Common myeloid progenitor, CD34-positive (primary cell): Measurements from ENCODE around the gene SLC7A5.
"Not testable (repeated sequence)": the region's sequence is repeated elsewhere in the genome, so short reads cannot be mapped to it uniquely, and the experiment has no call there.

Source experiments
- CTCF ChIA-PET: fragments of 350-600 bp; sonication (Branson Sonifier 250); formaldehyde crosslinking; loops from one replicate; lab custom pipeline; 2021; ENCODE audit warnings: antibody characterized with exemption; lab: Charles Lee
- POLR2A ChIA-PET: fragments of 350-600 bp; sonication (Branson Sonifier 250); formaldehyde crosslinking; loops from one replicate; lab custom pipeline; 2021; ENCODE audit warnings: antibody characterized with exemption; lab: Charles Lee
- DNase-seq, 3 donors: peaks; one replicate each; pipeline versions ENCODE4 v3.0.0 to v3.0.0-alpha.2; 2013
- H3K27ac ChIP-seq, 2 experiments: 1 replicate in 1 of 2; 2 replicates in 1 of 2; pipeline ENCODE4 v1.7.0; 2013; ENCODE audit warnings: inconsistent platforms in 2 of 2, low read length in 2 of 2, mild to moderate bottlenecking in 2 of 2, low read depth in 1 of 2, moderate library complexity in 1 of 2; ENCODE audit not compliant: severe bottlenecking in 2 of 2, insufficient read depth in 1 of 2, poor library complexity in 1 of 2
- H3K27me3 ChIP-seq, 5 experiments: replicated peaks in 2 of 5; 1 replicate in 3 of 5; 2 replicates in 2 of 5; pipeline versions ENCODE4 v1.6.1 to v1.7.0; 2013; ENCODE audit warnings: low read length in 4 of 5, mild to moderate bottlenecking in 2 of 5, moderate library complexity in 2 of 5, inconsistent platforms in 1 of 5; ENCODE audit not compliant: insufficient read depth in 5 of 5, control insufficient read depth in 4 of 5
- H3K36me3 ChIP-seq, 4 experiments: 1 replicate in 2 of 4; 2 replicates in 2 of 4; pipeline versions ENCODE4 v1.6.1 to v1.7.0; 2013; ENCODE audit warnings: low read length in 3 of 4, control low read depth in 1 of 4, mild to moderate bottlenecking in 1 of 4; ENCODE audit not compliant: control insufficient read depth in 4 of 4, insufficient read depth in 4 of 4
- H3K4me1 ChIP-seq, 4 experiments: 1 replicate in 3 of 4; 2 replicates in 1 of 4; pipeline versions ENCODE4 v1.6.1 to v1.7.1; 2013; ENCODE audit warnings: low read length in 3 of 4, mild to moderate bottlenecking in 3 of 4, control low read depth in 1 of 4, inconsistent platforms in 1 of 4, moderate library complexity in 1 of 4; ENCODE audit not compliant: control insufficient read depth in 4 of 4, insufficient read depth in 4 of 4; ENCODE audit errors: control extremely low read depth in 1 of 4
- H3K4me3 ChIP-seq, 7 experiments: 1 replicate in 4 of 7; 2 replicates in 3 of 7; pipeline versions ENCODE4 v1.5.1 to v1.7.0; 2013; ENCODE audit warnings: mild to moderate bottlenecking in 7 of 7, low read length in 6 of 7, moderate library complexity in 6 of 7, inconsistent platforms in 2 of 7, low read depth in 2 of 7, control low read depth in 1 of 7; ENCODE audit not compliant: insufficient read depth in 4 of 7, control insufficient read depth in 1 of 7; ENCODE audit errors: extremely low read depth in 1 of 7
- H3K9me3 ChIP-seq, 5 experiments: 1 replicate in 4 of 5; 2 replicates in 1 of 5; pipeline versions ENCODE4 v1.6.1 to v1.7.1; 2013; ENCODE audit warnings: low read length in 4 of 5, mild to moderate bottlenecking in 2 of 5, inconsistent platforms in 1 of 5, low read depth in 1 of 5, moderate library complexity in 1 of 5; ENCODE audit not compliant: control insufficient read depth in 4 of 5, insufficient read depth in 2 of 5; ENCODE audit errors: control extremely low read depth in 1 of 5
- WGBS: methylation state at CpG from one replicate; pipeline ENCODE4 v1.1.5; 2013; ENCODE audit not compliant: insufficient coverage; 5-methylcytosine and 5-hydroxymethylcytosine counted together

SLC7A5 gene

DNA sequence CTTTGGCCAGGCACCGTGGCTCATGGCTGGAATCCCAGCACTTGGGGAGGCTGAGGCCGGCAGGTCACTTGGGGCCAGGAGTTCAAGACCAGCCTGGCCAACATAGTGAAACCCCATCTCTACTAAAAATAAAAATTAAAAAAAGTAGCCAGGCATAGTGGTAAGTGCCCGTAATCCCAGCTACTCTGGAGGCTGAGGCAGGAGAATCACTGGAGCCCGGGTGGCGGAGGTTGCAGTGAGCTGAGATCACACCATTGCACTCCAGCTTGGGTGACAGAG lies 43.5 kb downstream of the SLC7A5 start:
- H3K4me3 ChIP-seq, H3K27me3 ChIP-seq, H3K27ac ChIP-seq, H3K9me3 ChIP-seq, DNase-seq, POLR2A ChIA-PET: not testable (repeated sequence)
- WGBS = 100% methylated on average over 3 of the region's 5 CpGs
- CTCF ChIA-PET = interaction anchor here (0.6 to 1.2 kb wide), 3 partner anchors 17 to 48 kb away, joined by 3 to 6 read pairs (median 3); no protein-coding TSS in a partner anchor
- Histone ChIP-seq H3K36me3 (peaks cover 0 to 11% (median 4%) of the 10 kb centered on the region in 4 experiments), H3K4me1 (peaks cover 0 to 11% (median 6%) of the 10 kb centered on the region in 4 experiments)

DNA sequence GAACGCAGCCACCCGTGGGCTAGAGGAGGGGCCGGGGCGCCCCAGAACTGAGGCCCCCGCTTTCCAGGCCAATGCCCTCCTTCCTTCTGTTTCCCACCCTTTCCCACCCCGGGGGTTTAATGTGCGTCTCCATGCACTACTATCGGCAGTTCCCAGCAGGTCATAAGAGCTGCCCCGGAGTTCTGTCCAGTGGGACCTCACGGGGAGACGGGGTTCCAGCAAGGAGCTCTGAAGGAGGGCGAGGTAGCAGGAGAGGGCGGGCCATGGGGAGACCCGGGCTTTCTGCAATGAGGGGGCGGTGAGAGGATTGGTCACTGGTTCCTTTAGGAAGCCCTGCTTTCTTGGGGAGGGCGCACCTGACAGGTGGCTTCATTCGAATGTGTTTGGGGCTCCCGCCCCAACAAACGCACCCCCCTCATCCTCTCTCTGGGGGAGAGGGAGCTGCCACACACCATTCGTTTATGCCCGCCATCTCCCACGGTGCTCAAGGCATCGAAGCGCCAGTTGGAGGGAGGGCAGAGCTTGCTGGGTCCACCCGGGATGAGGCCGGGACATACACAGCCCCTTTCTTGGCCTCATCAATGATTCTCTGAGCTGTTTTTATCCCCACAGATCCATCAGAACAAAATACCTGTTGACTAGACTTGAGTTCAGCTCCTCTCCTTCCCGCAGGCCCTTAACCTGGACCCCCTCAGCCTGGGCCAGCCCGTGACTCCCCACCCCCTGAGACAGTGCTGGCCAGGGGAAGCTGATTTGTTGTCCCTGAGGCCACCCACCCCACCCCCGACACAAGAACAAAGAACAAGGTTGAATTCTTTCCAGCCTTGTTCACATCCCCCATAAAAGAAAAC lies 44.1 kb downstream of the SLC7A5 start:
- Histone ChIP-seq H3K9me3 (no peaks in the 10 kb centered on the region), H3K27ac (no peak overlapping the region), H3K36me3 (peaks cover 0 to 5% (median 2%) of the 10 kb centered on the region in 4 experiments), H3K4me1 (peaks cover 0 to 11% (median 6%) of the 10 kb centered on the region in 4 experiments), H3K27me3 (no peaks in the 10 kb centered on the region), H3K4me3 (no peak overlapping the region)
- ChIA-PET CTCF (interaction anchor here (0.6 to 1.2 kb wide), 4 partner anchors 13 to 49 kb away, joined by 3 to 6 read pairs (median 3); no protein-coding TSS in a partner anchor), POLR2A (no interaction called here)
- WGBS = 96% methylated on average over 25 of the region's 29 CpGs
- no peak for DNase-seq

- DNase-seq = no peak
- ChIA-PET POLR2A (no interaction called here), CTCF (interaction anchor here (0.8 to 1.2 kb wide), 3 partner anchors 12 to 43 kb away, joined by 3 to 6 read pairs (median 3); no protein-coding TSS in a partner anchor)
- no peaks in the 10 kb centered on the region for H3K27me3 ChIP-seq
- H3K27ac ChIP-seq = no peak overlapping the region
- WGBS = 97% methylated on average over 15 of the region's 19 CpGs
- peaks cover 0 to 11% (median 6%) of the 10 kb centered on the region in 4 experiments for H3K4me1 ChIP-seq
- no peaks in the 10 kb centered on the region for H3K36me3 ChIP-seq
- no peaks in the 10 kb centered on the region for H3K9me3 ChIP-seq
- H3K4me3 ChIP-seq = no peak overlapping the region
Measured at GRCh38 chr16:87824016-87824990, 45.0 kb downstream of the SLC7A5 start.

DNA sequence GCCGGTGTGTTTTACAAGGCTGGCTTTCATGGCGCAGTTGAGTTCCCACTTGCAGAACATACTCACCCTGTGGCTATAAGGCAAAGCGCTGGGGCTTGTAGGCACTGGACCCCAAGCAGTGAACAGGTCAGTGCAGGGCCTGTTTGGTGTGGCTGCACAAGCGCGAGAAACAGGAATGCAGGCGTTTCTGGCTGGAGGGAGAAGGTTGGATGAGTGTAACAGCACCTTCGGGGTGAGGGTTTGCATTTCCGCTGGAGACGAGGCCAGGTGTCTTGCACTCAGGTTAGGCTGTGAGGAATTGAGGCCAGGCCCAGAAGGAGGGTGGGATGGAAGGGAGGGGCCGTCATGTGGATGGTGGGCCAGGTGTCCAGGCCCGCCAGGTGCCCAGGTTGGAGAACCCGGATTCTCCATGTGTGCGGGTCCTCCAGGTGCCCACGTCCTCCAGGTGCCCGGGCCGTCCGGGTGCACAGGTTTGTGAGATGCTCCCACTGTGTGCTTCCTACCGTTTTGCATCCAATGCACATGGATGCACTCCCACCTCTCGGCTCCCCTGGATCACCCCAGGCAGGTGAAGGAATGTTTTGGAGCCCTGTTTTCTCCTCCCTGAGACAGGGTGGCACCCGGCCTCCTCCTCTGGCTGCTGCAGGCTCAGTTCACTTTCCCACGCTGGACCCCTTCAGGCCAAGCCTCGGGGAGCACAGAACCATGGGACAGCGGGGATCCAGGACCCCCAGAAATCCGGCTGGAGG lies 46.0 kb downstream of the SLC7A5 start:
- Histone ChIP-seq H3K4me3 (no peak overlapping the region), H3K27ac (no peak overlapping the region), H3K27me3 (no peaks in the 10 kb centered on the region), H3K9me3 (peaks cover 0 to 5% (median 2%) of the 10 kb centered on the region in 5 experiments), H3K36me3 (no peaks in the 10 kb centered on the region), H3K4me1 (peaks cover 0 to 11% (median 6%) of the 10 kb centered on the region in 4 experiments)
- ChIA-PET CTCF (interaction anchor here (0.8 kb wide), 1 partner anchor 26 kb away, joined by 3 read pairs; no protein-coding TSS in a partner anchor), POLR2A (no interaction called here)
- 92% methylated on average over 24 of the region's 24 CpGs for WGBS
- no peak for DNase-seq

GRCh38 chr16:87822108-87822970 lies 47.0 kb downstream of the SLC7A5 start:
- Histone ChIP-seq H3K4me1 (peaks cover 0 to 11% (median 6%) of the 10 kb centered on the region in 4 experiments), H3K27ac (no peak overlapping the region), H3K36me3 (no peaks in the 10 kb centered on the region), H3K4me3 (no peak overlapping the region), H3K9me3 (peaks cover 0 to 15% (median 9%) of the 10 kb centered on the region in 5 experiments), H3K27me3 (no peaks in the 10 kb centered on the region)
- DNase-seq = no peak
- ChIA-PET POLR2A (no interaction called here), CTCF (interaction anchor here (0.9 to 1.6 kb wide), 4 partner anchors 16 to 49 kb away, joined by 3 to 7 read pairs (median 6); no protein-coding TSS in a partner anchor)
- WGBS = 94% methylated on average over 38 of the region's 38 CpGs
